ENCODE data around the gene RSPRY1. TPM values are rescaled to one million over a fixed set of nuclear protein-coding genes. Genes with fewer than 3 reads are reported as not detected.

RSPRY1 gene
- total RNA-seq, 2 experiments from 2014 or later = 24.5 to 29.4 TPM

DNA sequence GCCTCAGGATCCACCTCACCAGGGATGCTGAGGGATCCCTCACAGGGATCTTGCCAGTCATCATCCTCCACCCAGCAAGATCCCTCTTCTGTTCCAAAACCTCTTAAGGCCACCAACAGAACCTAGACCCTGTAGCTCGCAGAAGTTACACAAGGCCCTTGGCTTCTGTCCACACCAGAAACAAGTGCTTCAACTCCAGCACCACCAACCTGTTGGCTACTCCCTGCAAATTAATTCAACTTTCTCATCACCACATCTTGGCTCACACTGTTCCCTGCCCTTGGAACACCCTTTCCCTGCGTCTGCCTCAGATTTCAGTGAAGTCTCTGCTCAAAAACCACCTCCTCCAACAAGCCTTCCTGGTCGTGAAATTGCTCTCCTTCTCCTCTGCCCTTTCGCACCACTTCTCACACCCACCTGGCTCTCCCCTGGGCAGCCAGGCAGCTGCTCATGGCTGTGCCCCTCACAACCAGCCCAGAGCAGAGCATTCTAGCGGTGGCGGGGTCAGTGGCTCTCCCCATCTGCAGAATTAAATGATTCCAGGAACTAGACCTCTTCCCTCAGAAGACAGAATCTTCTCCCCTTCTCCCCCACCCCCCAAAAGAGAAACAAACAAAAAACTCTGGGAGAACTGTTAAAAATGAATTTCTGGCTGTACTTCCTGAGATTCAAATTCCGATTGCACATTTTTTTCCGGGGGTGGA is 96.5 kb downstream of the RSPRY1 start:
- H3K27me3 Mint-ChIP-seq = peaks cover 12% of the 10 kb centered on the region
- no peak for DNase-seq
- ATAC-seq = no peak
- ChIA-PET POLR2A (interaction anchor here (1.2 kb wide), 1 partner anchor 15 kb away, joined by 3 read pairs; no protein-coding TSS in a partner anchor), CTCF (no interaction called here)
- no peaks in the 10 kb centered on the region for H3K9me3 Mint-ChIP-seq
- TF ChIP-seq, protein P1, sequence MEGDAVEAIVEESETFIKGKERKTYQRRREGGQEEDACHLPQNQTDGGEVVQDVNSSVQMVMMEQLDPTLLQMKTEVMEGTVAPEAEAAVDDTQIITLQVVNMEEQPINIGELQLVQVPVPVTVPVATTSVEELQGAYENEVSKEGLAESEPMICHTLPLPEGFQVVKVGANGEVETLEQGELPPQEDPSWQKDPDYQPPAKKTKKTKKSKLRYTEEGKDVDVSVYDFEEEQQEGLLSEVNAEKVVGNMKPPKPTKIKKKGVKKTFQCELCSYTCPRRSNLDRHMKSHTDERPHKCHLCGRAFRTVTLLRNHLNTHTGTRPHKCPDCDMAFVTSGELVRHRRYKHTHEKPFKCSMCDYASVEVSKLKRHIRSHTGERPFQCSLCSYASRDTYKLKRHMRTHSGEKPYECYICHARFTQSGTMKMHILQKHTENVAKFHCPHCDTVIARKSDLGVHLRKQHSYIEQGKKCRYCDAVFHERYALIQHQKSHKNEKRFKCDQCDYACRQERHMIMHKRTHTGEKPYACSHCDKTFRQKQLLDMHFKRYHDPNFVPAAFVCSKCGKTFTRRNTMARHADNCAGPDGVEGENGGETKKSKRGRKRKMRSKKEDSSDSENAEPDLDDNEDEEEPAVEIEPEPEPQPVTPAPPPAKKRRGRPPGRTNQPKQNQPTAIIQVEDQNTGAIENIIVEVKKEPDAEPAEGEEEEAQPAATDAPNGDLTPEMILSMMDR (IDR thresholded peaks at IDR 0.05) = no peak
- no peaks in the 10 kb centered on the region for H3K36me3 Mint-ChIP-seq (ENCODE audit: low read depth)
- intact Hi-C loops (cut with micrococcal nuclease) = no loop called here
- no peak overlapping the region for H3K27ac Mint-ChIP-seq
- no peak overlapping the region for H3K4me3 Mint-ChIP-seq
- peaks cover 18% of the 10 kb centered on the region for H3K4me1 Mint-ChIP-seq (ENCODE audit: low read depth)

DNA sequence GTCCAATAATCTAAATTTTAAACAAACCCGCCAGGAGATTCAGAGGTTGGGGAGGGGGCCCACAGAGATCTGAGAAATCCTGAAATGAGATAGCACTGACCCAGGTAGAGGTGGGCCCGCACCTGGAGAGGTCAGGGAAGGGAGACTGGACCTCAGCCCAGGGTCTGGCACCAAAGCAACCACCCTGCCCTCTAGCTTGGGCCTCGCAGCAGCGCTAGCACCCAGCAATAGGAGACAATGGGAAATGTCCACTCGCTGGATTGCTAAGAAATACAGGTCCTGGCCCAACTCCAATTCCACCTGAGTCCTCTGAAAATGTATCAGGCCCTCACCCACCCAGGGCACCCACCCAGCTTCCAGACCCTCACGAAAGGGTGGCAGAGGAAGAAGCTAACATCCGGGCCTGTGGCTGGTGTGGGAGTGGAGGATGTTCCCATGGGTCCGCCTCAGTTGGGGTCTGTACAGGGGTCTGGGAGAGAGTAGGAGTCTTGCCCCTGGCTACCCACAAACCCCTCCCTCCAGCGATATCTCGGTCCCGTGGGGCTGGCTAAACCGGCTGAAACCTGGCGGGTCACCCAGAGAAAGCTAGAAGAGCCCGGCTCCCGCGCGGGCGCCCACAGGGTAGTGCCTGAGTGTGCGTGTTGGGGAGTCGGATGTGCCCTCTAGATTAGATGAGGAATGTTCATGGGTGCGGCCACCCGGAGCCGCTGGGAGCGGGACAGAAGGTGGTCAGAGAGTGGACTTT is 97.3 kb downstream of the RSPRY1 start:
- intact Hi-C loops (cut with micrococcal nuclease) = no loop called here
- Mint-ChIP-seq H3K9me3 (no peaks in the 10 kb centered on the region), H3K27me3 (peaks cover 12% of the 10 kb centered on the region), H3K36me3 (ENCODE audit: low read depth) (no peaks in the 10 kb centered on the region), H3K4me3 (peak overlapping the region; percentile 63), H3K27ac (no peak overlapping the region), H3K4me1 (ENCODE audit: low read depth) (peaks cover 11% of the 10 kb centered on the region)
- ChIA-PET POLR2A (no interaction called here), CTCF (no interaction called here)
- TF ChIP-seq, protein P1 (IDR thresholded peaks at IDR 0.05) = no peak
- DNase-seq (no peak), ATAC-seq (no peak)

DNA sequence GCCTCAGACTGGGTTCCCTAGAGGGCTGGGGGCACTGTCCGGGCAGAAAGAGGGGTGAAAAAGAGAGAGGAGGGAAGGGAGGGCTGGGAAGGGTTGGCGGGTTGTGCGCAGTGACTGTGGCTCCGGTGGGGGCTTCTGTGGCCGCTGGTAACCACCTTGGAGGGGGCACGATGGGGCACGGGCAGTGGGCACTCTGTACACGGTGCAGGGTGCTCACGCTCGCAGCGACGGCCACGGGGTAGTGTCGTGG is 97.8 kb downstream of the RSPRY1 start:
- peaks cover 6% of the 10 kb centered on the region for H3K4me1 Mint-ChIP-seq (ENCODE audit: low read depth)
- intact Hi-C loops (cut with micrococcal nuclease) = no loop called here
- H3K27me3 Mint-ChIP-seq = peaks cover 12% of the 10 kb centered on the region
- ChIA-PET CTCF (no interaction called here), POLR2A (no interaction called here)
- peak overlapping the region; percentile 63 for H3K4me3 Mint-ChIP-seq
- DNase-seq (no peak), ATAC-seq (no peak)
- no peaks in the 10 kb centered on the region for H3K9me3 Mint-ChIP-seq
- no peak overlapping the region for H3K27ac Mint-ChIP-seq
- TF ChIP-seq, protein P1 (IDR thresholded peaks at IDR 0.05) = no peak
- no peaks in the 10 kb centered on the region for H3K36me3 Mint-ChIP-seq (ENCODE audit: low read depth)

DNA sequence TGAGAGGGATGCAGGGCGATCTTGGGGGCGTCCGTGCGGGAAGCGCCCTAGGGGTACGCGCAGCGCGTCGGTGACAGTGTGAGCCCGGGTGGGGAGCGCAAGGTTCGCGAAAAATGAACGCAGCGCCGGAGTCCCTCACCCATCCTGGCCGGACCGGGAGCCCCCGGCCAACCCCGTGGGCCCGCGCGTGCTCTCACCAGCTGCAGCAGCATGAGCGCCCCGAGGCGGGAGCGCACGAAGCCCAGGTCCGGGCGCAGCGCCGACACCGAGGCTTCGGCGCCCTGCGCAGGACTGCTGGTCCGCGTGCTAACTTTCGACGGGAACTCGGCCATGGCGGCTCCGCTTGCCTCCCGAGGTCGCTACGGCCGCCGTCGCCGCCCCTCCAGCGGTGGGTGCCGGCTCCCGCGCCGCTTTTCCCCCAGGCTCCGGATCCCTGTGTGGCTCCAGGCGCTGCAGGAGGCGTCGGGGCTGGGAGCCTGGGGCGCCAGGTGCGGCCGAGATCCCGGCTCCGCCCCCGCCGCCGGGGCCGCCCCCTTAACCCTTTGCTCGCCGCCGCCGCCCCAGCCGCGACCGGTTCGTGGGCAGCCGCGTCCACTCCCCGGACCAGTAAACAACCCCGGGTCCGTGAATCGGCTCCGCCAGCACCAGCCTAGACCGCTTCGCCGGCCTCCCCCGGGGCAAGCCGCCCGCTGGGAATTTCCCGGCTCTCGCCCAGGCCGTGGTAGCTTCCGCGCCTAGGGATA is 98.3 kb downstream of the RSPRY1 start, which contains the start of gene PLLP:
PLLP (minus strand) TSS at position 464 of the 743 bp plus-strand sequence; CDS start at position 332, 132 bp downstream.
- H3K27me3 Mint-ChIP-seq = peaks cover 12% of the 10 kb centered on the region
- DNase-seq (peak; percentile 31), ATAC-seq (peak; percentile 65)
- no peak within 1 kb of the TSS for H3K27ac Mint-ChIP-seq
- ChIA-PET CTCF (no interaction called here), POLR2A (interaction anchor here (0.7 kb wide), 1 partner anchor 20 kb away, joined by 3 read pairs; no protein-coding TSS in a partner anchor)
- TF ChIP-seq, protein P1 (IDR thresholded peaks at IDR 0.05) = no peak
- H3K4me1 Mint-ChIP-seq (ENCODE audit: low read depth) = peaks cover 6% of the 10 kb centered on the region
- peak within 1 kb of the TSS; percentile 69 for H3K4me3 Mint-ChIP-seq
- H3K9me3 Mint-ChIP-seq = no peaks in the 10 kb centered on the region
- intact Hi-C loops (cut with micrococcal nuclease) = no loop called here
- H3K36me3 Mint-ChIP-seq (ENCODE audit: low read depth) = no peaks in the 10 kb centered on the region
